Memory B cell (primary cell): Measurements from ENCODE around the gene APC2.

Experiments
- ATAC-seq: fragments of 150-1000 bp; cut with Tn5 transposase; 2 replicates; pipeline ENCODE4 v1.10.0; 2021; ENCODE audit warnings: low read depth, mild to moderate bottlenecking, moderate library complexity
- DNase-seq, 2 donors: peaks; one replicate each; pipeline ENCODE4 v3.0.0; 2022; ENCODE audit warnings: low spot score in 2 of 2
- H3K27ac Mint-ChIP-seq: one replicate; pipeline ENCODE4 v1.8.0; 2022; ENCODE audit warnings: mild to moderate bottlenecking, moderate library complexity, mixed read lengths
- H3K27me3 Mint-ChIP-seq: one replicate; pipeline ENCODE4 v1.8.0; 2022; ENCODE audit warnings: mixed read lengths
- H3K36me3 Mint-ChIP-seq: one replicate; pipeline ENCODE4 v1.8.0; 2022; ENCODE audit warnings: mild to moderate bottlenecking, mixed read lengths
- H3K4me1 Mint-ChIP-seq: one replicate; pipeline ENCODE4 v1.8.0; 2022; ENCODE audit warnings: mixed read lengths
- H3K4me3 Mint-ChIP-seq: one replicate; pipeline ENCODE4 v1.8.0; 2022; ENCODE audit warnings: mild to moderate bottlenecking, moderate library complexity, mixed read lengths
- H3K9me3 Mint-ChIP-seq: one replicate; pipeline ENCODE4 v1.8.0; 2022; ENCODE audit warnings: mixed read lengths

Gene APC2

GRCh38 chr19:1441677-1442438, 8.1 kb upstream of the APC2 start:
- ATAC-seq: no peak
- no peak overlapping the region for H3K4me3 Mint-ChIP-seq
- peaks cover 14% of the 10 kb centered on the region for H3K36me3 Mint-ChIP-seq
- H3K9me3 Mint-ChIP-seq: no peaks in the 10 kb centered on the region
- no peak for DNase-seq
- H3K4me1 Mint-ChIP-seq: peaks cover 11% of the 10 kb centered on the region
- H3K27ac Mint-ChIP-seq: no peak overlapping the region
- H3K27me3 Mint-ChIP-seq: no peaks in the 10 kb centered on the region

GRCh38 chr19:1445185-1445931, 4.6 kb upstream of the APC2 start:
- peak; percentile 87 for ATAC-seq
- H3K9me3 Mint-ChIP-seq: no peaks in the 10 kb centered on the region
- peaks cover 9% of the 10 kb centered on the region for H3K36me3 Mint-ChIP-seq
- H3K4me3 Mint-ChIP-seq: peak overlapping the region; percentile 80
- H3K27me3 Mint-ChIP-seq: peaks cover 15% of the 10 kb centered on the region
- peaks cover 10% of the 10 kb centered on the region for H3K4me1 Mint-ChIP-seq
- peak overlapping the region; percentile 72 for H3K27ac Mint-ChIP-seq
- peak; percentile 82 to 89 for DNase-seq

DNA sequence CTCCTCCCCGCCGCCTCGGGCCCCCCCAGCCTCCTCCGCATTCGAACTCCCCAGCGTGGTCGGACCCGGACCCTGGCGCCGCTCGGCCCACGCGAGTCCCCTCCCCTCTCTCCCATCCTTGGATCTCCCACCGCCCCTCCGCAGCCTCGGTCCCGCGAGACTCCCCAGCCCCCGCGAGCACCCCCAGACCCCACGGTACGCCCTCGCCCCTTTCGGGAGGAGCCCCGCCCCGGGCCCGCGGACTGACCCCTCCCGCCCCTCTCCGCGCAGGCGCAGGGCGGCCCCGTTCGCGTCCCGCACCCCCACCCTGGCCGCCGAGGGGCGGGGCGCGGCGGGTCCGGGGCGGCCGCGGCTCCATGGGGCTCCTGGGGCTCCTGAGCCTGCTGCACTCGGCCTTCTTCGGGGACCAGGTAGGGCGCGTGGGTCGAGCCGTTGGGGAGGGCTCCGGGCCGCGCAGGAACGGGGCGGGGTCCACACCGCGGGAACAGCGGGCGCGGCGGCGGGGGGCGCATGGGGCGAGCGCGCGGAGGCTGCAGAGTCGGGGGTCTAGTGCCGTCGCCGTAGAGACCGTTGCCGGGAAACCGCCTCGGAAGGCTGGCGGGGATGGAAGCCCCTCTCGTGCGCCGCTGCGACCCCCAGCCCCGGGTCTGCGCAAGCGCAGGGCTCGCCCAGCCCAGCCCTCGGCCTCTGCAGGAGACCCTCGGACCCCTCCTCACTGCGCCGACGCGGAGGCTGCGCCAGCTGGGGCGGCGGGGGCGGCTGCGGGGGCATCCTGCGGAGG, 3.8 kb upstream of the APC2 start:
- DNase-seq (no peak), ATAC-seq (no peak)
- Mint-ChIP-seq H3K27ac (no peak overlapping the region), H3K4me1 (peaks cover 15% of the 10 kb centered on the region), H3K36me3 (peaks cover 3% of the 10 kb centered on the region), H3K9me3 (no peaks in the 10 kb centered on the region), H3K4me3 (peak overlapping the region; percentile 21), H3K27me3 (peaks cover 21% of the 10 kb centered on the region)

DNA sequence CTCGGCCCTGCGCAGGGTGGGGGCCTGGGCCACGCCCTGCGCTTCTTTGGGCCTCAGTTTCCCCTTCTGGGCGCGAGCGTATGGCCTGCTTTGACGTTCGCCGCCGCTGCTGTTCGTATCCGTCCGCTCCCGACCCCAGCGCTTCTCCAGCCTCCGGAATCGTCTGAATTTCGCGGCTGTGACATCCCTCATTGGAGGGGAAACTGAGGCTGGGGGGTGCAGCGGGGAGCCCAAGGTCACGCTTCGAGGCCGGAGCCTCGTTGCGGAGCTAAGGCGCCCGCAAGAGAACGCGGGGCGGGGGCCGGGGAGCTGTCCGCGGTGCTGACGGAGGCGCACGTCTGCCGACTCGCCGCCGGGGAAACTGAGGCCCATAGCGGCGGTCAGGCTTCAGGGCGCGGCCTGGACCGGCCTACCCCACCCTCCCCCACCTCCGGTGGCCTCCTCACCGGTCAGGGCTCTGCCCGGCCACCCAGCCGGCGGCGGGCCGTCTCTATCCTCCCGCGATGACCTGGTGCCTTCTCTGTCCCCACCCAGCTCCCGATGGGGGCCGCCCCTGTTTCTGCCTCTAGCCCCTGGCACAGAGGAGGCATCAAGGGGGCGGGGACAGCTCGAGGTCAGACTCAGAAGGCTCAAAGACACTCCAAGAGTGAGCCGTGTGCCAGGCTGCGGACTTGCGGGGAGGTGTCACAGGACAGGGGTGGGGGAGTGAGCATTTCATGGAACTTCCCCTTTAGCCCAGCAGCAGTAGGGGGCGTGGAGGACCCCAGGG, 3.0 kb upstream of the APC2 start:
- DNase-seq (no peak), ATAC-seq (no peak)
- no peaks in the 10 kb centered on the region for H3K9me3 Mint-ChIP-seq
- H3K4me3 Mint-ChIP-seq: peak overlapping the region; percentile 43
- peaks cover 14% of the 10 kb centered on the region for H3K4me1 Mint-ChIP-seq
- peaks cover under 1% of the 10 kb centered on the region for H3K36me3 Mint-ChIP-seq
- peaks cover 23% of the 10 kb centered on the region for H3K27me3 Mint-ChIP-seq
- peak overlapping the region; percentile 72 for H3K27ac Mint-ChIP-seq

GRCh38 chr19:1447504-1447903, 2.4 kb upstream of the APC2 start:
- H3K36me3 Mint-ChIP-seq: no peaks in the 10 kb centered on the region
- H3K27ac Mint-ChIP-seq: peak overlapping the region; percentile 72
- peaks cover 13% of the 10 kb centered on the region for H3K4me1 Mint-ChIP-seq
- DNase-seq (no peak), ATAC-seq (no peak)
- H3K27me3 Mint-ChIP-seq: peaks cover 24% of the 10 kb centered on the region
- H3K4me3 Mint-ChIP-seq: peak overlapping the region; percentile 43
- H3K9me3 Mint-ChIP-seq: no peaks in the 10 kb centered on the region

GRCh38 chr19:1447944-1448343, 2.0 kb upstream of the APC2 start:
- peaks cover 13% of the 10 kb centered on the region for H3K4me1 Mint-ChIP-seq
- no peak overlapping the region for H3K27ac Mint-ChIP-seq
- DNase-seq: no peak
- H3K27me3 Mint-ChIP-seq: peaks cover 27% of the 10 kb centered on the region
- ATAC-seq: no peak
- no peak overlapping the region for H3K4me3 Mint-ChIP-seq
- no peaks in the 10 kb centered on the region for H3K9me3 Mint-ChIP-seq
- H3K36me3 Mint-ChIP-seq: no peaks in the 10 kb centered on the region

DNA sequence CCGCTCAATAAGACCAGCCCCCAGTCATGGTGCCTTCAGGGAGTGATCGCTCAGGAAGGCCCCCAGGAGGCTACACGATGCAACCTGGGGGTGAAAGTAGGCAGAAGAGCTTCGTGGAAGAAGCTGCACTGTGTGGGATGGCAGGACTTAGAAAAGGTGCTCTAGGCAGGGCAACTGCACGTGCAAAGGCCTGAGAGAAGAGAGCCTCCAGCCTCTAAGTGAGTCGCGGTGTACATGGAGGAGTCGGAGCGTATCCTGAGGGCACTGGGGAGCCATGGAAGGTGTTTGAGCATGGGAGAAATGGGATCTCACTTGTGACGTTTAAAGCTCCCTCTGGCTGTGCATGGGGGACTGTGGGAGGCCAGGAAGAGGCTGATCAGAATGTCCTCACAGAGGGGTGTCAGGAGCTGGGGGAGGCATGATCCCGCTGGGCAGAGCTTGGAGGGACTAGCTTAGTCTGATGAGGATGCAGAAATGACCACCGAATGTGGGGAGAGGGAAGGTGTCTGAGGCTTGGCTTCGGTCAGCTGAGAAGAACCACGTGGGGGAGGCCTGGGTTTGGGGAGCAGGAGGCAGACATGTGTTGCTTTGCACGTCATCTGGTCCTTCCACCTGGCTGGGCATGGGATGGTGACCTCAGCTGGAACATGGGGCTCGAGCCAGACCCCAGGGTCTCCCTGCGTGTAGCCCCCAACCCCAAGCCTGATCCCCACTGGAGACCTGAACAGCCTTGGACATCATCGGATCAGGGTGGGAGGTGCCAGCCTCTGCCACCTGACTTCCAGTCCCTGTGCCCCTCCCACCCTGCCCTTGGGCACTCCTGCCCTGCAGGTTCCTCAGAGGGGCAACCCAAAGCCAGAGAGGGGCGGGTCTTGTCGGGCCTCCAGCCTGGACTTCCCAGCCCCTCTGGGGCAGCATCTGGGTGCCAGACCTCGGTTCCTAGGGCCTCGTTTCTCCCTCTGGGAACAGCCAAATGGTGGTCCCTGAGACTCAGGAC, 1.1 kb downstream of the APC2 start:
- Mint-ChIP-seq H3K9me3 (no peaks in the 10 kb centered on the region), H3K4me3 (no peak overlapping the region), H3K27ac (no peak overlapping the region), H3K36me3 (peaks cover 4% of the 10 kb centered on the region), H3K4me1 (peaks cover 25% of the 10 kb centered on the region), H3K27me3 (peaks cover 38% of the 10 kb centered on the region)
- DNase-seq (no peak), ATAC-seq (no peak)

GRCh38 chr19:1451916-1452801, 2.2 kb downstream of the APC2 start:
- ATAC-seq (no peak), DNase-seq (no peak)
- Mint-ChIP-seq H3K4me1 (peaks cover 25% of the 10 kb centered on the region), H3K27ac (no peak overlapping the region), H3K36me3 (peaks cover 4% of the 10 kb centered on the region), H3K27me3 (peaks cover 37% of the 10 kb centered on the region), H3K9me3 (no peaks in the 10 kb centered on the region), H3K4me3 (no peak overlapping the region)

- peaks cover 4% of the 10 kb centered on the region for H3K36me3 Mint-ChIP-seq
- peak overlapping the region; percentile 8 for H3K4me3 Mint-ChIP-seq
- no peak overlapping the region for H3K27ac Mint-ChIP-seq
- peaks cover 25% of the 10 kb centered on the region for H3K4me1 Mint-ChIP-seq
- peaks cover 30% of the 10 kb centered on the region for H3K27me3 Mint-ChIP-seq
- DNase-seq: no peak
- no peak for ATAC-seq
- H3K9me3 Mint-ChIP-seq: no peaks in the 10 kb centered on the region
These were observed 3.0 kb downstream of the APC2 start for GRCh38 chr19:1452802-1453524.

- Mint-ChIP-seq H3K36me3 (peaks cover 4% of the 10 kb centered on the region), H3K4me1 (peaks cover 25% of the 10 kb centered on the region), H3K27ac (no peak overlapping the region), H3K9me3 (no peaks in the 10 kb centered on the region), H3K27me3 (peaks cover 29% of the 10 kb centered on the region), H3K4me3 (no peak overlapping the region)
- DNase-seq: no peak
- no peak for ATAC-seq
These were observed 3.8 kb downstream of the APC2 start for GRCh38 chr19:1453525-1454364.

DNA sequence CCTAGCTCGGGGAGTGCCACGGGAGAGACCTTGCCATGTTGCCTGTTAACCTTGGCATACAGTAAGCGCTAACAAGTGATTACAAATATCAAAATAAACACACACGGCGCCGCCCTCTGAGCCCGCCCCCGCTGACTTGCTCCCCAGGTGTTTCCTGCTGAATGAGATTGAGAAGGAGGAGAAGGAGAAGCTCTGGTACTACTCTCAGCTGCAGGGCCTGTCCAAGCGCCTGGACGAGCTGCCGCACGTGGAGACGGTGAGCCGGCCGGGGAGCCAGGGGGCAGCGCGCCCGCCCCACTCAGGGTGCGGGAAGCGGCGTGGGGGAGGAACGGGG, 5.0 kb downstream of the APC2 start:
- Mint-ChIP-seq H3K4me1 (peaks cover 23% of the 10 kb centered on the region), H3K36me3 (peaks cover 8% of the 10 kb centered on the region), H3K27ac (peak overlapping the region; percentile 76), H3K27me3 (peaks cover 27% of the 10 kb centered on the region), H3K9me3 (no peaks in the 10 kb centered on the region), H3K4me3 (peak overlapping the region; percentile 51)
- ATAC-seq: peak; percentile 58
- no peak for DNase-seq
